HG02870 (cell line): ENCODE data around the gene KDM4B.

Source experiments
- ATAC-seq: cut with Tn5 transposase; IDR thresholded peaks from one replicate; pipeline ENCODE4 v1.9.1; 2021; ENCODE audit warnings: mild to moderate bottlenecking, moderate library complexity; ENCODE audit not compliant: unreplicated experiment

The KDM4B gene

DNA sequence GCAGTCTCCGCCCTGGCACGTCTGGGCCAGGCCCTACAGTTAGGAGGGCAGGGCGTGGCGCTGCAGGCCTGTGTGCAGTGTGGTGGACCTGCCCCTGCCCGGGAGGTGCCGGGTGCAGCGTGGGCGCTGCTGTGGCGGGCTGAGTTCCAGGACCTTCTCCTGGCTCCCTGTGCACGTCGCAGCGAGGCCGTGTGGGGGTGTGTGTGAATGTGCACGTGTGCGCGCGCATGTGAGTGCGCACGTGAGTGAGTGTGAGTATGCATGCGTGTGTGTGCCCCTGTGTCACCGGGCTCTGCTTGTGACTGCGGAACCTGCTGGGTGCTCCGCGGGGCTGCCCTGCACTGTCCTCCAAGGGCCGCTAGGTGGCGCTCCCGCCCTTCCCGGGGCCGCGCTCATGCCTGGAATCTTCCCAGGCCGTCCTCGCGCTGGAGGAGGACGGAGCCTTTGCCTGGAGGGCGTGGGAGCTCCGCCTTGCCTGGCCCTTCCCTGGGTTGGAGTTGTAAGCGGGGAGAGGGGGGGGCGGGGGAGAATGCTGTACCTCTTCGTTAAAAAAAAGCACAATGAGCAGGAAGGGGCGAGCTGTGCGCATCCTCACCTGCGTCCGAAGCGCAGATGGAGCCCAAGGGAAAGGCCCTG is 79.3 kb downstream of the KDM4B start:
- no peak for ATAC-seq

- no peak for ATAC-seq
These were observed 80.0 kb downstream of the KDM4B start for GRCh38 chr19:5048727-5049553.

DNA sequence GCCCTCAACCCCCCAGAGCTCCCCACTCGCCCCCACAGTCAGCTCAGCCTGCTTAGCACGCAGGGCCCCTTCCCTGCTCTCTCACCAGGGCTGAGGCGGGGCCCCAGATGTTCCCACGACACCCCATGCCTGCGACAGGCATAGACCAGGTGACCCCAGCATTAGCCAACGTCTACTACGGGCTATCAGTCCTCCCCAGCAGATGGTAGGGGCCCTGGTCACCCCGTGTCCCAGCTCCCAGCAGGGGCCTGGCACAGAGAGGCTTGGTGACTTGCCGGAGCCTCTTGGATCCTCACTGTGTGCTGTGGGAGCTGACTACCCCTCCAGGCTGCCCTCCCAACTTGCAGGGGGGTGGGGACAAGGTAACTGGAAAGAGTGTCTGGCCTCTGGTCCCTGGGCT is 80.6 kb downstream of the KDM4B start:
- ATAC-seq = no peak

- no peak for ATAC-seq
These were observed 81.2 kb downstream of the KDM4B start for GRCh38 chr19:5050067-5050656.

GRCh38 chr19:5050905-5051304 is 82.0 kb downstream of the KDM4B start:
- ATAC-seq = no peak

GRCh38 chr19:5051619-5052018 is 82.7 kb downstream of the KDM4B start:
- ATAC-seq = no peak

DNA sequence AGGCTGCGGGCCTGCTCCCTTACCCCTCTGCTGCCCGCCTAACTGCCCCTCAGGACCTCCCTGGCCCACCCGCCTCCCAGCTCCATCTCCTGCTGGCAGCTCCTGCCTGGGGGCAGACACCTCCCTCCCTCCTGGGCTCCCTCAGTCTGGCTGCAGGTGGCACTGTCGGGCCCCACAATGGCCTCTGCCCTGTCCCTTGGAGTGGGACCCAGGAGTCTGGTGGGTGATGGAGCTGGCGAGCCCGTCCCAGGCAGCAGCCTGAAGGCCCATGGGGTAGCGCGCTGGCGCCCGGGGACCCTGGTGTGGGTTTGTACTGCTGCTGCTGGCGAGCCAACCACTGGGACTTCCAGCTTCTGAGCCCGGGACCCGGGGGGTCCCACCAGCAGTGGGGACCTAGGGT is 83.6 kb downstream of the KDM4B start:
- ATAC-seq = no peak

DNA sequence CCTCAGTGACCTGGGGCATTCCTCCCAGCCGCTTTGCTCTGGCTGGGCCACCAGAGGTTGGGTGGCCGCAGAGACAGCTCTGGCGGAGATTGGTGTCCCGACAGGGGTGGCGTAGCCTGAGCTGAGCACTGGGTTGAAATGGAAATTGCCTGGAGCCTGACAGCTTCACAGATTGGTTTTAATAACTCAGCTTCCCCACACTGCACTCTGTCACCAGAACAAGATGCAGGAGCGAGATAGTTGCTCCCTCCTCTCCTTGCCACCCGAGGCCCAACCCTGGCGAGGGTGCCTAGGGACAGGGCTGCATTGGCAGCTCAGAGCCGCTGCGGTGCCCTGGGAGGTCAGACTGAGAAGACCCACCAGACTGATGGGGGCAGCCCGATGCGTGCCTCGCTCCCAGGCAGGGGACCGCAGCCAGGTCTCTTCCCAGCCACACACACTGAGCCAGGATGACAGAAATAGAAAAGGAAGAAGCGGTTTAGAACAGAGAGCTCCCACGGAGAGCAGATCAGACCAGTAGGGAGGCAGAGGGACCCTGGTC is 84.1 kb downstream of the KDM4B start:
- ATAC-seq = no peak

- ATAC-seq = no peak
These were observed 84.7 kb downstream of the KDM4B start for GRCh38 chr19:5053661-5054060.

DNA sequence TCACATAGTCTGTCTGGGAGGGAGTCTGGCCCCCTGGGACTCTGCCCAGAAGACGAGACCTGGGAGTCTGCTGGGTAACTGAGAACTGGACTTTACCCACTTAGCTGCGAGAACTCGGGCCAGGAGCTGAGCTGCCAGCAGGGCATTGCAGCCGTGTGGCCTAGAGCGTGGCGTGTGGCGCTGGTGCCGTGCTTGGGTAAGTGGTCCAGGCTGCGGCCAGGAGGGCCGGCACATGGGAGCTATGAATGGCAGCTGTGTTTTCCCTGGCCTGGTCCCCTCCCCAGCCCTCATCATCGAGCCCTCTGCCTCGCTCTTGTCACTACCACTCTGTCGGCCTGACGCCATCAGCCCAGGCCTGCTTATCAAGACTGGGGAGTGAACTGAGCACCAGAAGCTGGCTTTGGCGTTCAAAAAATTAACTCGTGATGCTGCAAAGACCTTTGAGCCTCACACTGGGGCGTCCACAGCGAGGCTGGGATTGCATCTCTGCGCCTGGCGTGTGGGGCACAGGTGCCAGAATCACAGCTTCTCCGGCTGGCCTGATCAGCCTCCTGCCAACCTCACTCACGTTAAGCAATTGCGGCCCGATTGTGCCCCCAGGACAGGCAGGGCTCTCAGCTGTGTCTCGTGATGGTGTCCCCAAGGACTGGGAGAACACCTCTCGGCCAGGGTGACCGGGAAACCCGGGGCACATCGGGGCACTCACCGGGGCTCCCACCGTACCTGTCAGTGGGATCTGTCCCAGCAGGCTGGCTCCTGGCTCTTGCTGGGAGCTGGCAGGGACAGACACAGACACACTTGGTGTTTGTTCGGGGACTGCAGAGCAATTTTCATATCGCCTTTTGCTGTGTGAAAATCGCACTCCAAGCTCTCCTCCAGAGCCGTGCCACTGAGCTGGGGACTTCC is 85.9 kb downstream of the KDM4B start:
- ATAC-seq = no peak

GRCh38 chr19:5055457-5055776 is 86.5 kb downstream of the KDM4B start:
- ATAC-seq = no peak

DNA sequence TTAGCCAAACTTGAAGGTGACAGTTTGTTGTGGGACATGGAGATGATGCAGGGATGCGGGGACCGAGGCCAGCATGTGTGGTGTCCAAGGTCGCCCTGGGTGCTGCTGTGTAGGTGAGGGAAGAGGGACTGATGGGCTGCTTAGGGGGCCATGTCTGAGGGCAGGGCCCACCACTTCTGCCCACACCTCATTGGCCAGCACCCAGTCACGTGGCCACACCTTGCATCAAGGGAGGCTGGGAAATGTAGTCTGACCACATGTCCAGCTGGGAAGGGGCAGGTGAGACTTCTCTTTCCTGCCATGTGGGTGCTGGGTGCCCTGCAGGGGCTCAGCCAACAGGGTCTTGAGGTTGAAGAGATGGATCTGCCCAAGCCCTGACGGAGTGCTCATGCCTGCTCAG is 88.9 kb downstream of the KDM4B start:
- no peak for ATAC-seq

- no peak for ATAC-seq
These were observed 89.8 kb downstream of the KDM4B start for GRCh38 chr19:5058521-5059212.

GRCh38 chr19:5059213-5059574 is 90.3 kb downstream of the KDM4B start:
- no peak for ATAC-seq

GRCh38 chr19:5059793-5060192 is 90.9 kb downstream of the KDM4B start:
- ATAC-seq = no peak

- ATAC-seq = no peak
These were observed 93.3 kb downstream of the KDM4B start for GRCh38 chr19:5062195-5062594.

GRCh38 chr19:5062799-5063198 is 93.9 kb downstream of the KDM4B start:
- ATAC-seq = no peak

DNA sequence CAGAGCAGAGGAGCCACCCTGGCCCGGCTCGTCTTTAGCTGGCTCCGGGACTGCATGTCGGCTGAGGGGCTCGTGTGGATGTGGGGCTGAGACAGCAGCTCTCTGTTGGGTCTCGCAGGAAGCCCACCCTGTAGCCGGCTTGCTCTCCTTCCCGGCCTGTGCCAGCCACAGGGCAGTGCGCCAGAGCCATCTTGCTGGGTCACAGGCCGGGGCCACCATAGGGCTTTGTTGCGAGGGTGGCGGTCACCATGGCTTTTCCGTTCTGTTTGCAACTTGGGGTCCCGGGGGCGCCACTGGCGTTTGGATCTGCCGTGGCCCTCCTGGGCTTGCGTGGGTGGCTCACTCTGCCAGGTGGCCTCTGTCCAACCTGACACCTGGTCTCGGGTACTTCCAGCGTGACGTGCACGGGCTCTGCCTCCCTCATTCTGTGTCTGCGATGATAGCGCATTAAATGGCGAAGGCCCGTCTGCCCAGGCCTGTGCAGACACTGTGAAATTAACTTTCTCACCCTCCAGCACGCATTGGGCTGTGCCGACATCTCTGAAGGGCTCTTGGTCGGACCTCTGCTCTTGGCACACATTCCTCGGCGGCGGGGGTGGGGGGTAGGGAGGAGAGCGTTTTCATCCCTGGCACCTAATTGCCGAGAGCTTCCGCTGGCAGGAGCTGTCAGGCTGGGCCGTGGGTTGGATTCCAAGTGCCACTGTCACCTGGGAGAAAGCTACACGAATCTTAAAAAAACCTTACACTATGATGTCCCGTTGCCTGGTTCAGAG is 95.1 kb downstream of the KDM4B start:
- no peak for ATAC-seq

DNA sequence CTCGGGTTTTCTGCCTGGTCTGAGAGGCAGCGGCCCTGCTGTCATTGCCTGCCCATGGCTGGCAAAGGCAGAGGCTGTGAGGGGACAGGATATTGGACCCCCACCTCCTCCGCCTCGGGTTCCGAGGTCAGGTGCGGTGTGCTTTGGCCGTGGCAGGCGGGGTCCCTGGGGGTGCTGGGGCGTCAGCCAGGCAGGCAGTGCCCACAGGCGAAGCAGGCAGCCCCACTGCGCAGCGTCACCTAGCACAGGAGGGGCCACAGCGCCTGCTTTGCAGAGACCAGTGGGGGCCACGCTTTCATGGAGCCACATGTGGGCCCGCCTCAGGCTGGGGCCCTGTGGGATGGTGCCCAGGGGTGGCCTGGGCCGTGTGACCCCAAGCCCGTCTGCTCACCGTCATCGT is 96.0 kb downstream of the KDM4B start:
- no peak for ATAC-seq

DNA sequence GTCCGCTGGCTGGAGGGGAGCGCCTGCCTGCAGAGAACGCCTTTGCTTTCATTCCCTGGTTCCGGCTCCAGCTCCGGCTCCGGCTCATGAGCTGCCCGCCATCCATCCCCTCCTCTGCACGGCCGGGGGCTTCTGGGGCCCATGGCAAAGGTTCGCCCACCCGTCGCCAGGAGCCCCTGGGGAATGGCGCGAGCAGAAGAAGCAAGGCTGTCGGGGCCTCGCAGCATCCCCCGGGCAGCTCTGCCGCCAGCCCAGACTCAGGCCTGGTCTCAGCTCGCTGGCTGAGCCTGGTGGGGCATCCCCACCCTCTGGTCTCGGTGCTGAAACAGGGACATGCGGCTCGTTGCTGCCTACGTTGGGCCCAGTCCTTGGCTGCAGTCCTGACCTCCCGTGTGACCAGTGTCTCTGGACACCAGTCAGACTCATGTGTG is 96.8 kb downstream of the KDM4B start:
- no peak for ATAC-seq
